Kidney epithelial cell (primary cell): Measurements from ENCODE around the gene RNMT. TPM values are rescaled to one million over a fixed set of nuclear protein-coding genes. Genes with fewer than 3 reads are reported as not detected.

Experiments used
- DNase-seq: peaks from one replicate; pipeline ENCODE4 v3.0.0-alpha.2; 2010; ENCODE audit warnings: low read depth
- H3K27me3 ChIP-seq: 2 replicates; pipeline ENCODE4 v1.6.0; 2011; ENCODE audit warnings: low read length; ENCODE audit not compliant: control insufficient read depth, insufficient read depth
- H3K36me3 ChIP-seq: 2 replicates; pipeline ENCODE4 v1.5.1; 2011; ENCODE audit warnings: low read length; ENCODE audit not compliant: control insufficient read depth, insufficient read depth
- H3K4me3 ChIP-seq: 2 replicates; pipeline ENCODE4 v1.5.1; 2011; ENCODE audit warnings: low read depth, mild to moderate bottlenecking, control low read depth, low read length
- total RNA-seq: library from RNA; depleted of rRNA; stranded (reverse); fragments of >200 nt; gene quantifications from 2 replicates; pipeline ENCODE4 v1.2.3, GENCODE V29; 2015
- TF ChIP-seq, protein P1 (sequence below): IDR thresholded peaks from 2 replicates; pipeline ENCODE4 v1.5.1; 2011; ENCODE audit warnings: mild to moderate bottlenecking, moderate library complexity, low read length, control low read depth, inconsistent platforms; ENCODE audit not compliant: insufficient read depth, poor library complexity, severe bottlenecking

RNMT gene
- total RNA-seq, 1 donor from 2014 or later = 46.3 TPM

DNA sequence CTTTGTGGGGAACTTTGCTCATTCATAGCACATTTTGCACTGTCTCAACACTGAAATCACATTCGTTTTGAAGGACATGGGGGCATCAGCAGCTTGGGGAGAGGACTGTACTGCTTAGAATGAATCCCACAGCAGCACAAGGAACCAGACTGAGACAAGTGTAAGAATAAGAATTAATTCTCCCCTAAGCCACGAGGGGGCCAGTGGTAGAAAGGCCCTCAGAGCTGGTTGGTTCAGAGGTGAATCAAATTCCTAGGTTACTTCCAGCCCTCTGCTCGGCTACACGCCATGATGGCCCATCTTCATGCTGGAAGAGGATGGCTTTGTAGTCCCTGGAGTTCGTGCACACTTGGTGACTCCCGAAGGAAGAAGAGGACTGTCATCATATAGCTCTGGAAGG, 85.5 kb downstream of the RNMT start:
- Histone ChIP-seq H3K4me3 (no peak overlapping the region), H3K36me3 (no peaks in the 10 kb centered on the region), H3K27me3 (no peaks in the 10 kb centered on the region)
- TF ChIP-seq, protein P1, sequence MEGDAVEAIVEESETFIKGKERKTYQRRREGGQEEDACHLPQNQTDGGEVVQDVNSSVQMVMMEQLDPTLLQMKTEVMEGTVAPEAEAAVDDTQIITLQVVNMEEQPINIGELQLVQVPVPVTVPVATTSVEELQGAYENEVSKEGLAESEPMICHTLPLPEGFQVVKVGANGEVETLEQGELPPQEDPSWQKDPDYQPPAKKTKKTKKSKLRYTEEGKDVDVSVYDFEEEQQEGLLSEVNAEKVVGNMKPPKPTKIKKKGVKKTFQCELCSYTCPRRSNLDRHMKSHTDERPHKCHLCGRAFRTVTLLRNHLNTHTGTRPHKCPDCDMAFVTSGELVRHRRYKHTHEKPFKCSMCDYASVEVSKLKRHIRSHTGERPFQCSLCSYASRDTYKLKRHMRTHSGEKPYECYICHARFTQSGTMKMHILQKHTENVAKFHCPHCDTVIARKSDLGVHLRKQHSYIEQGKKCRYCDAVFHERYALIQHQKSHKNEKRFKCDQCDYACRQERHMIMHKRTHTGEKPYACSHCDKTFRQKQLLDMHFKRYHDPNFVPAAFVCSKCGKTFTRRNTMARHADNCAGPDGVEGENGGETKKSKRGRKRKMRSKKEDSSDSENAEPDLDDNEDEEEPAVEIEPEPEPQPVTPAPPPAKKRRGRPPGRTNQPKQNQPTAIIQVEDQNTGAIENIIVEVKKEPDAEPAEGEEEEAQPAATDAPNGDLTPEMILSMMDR = peak; percentile 7
- no peak for DNase-seq

DNA sequence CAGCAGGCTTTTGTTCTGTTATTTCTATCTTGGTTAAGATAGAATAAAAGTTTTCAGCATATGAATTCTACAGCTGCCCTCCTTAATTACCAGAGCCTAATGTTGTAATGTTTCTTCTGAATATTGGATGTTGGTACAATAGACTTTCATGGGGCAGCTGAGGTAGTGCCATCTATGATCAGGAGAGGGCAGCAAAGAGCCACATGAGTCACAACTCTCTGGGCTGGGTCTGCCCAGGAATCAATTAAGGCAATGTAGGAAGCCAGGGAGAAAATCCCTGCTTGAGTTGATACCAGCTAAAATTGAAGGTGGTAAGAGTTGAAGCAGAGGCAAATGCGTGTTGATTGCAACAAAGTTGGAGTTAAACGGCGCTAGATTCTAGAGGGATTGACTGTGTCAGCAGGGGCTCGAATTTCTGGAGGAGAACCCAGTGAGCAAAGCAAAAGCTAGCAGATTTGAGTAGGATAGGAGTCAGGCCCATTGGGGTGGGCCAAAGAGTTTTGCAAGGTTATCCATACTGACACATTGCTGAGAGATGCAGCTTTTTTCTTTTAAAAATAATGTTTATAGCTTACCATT, 86.9 kb downstream of the RNMT start:
- TF ChIP-seq, protein P1 = peak; percentile 84
- no peak for DNase-seq
- H3K4me3 ChIP-seq = no peak overlapping the region
- no peaks in the 10 kb centered on the region for H3K36me3 ChIP-seq
- no peaks in the 10 kb centered on the region for H3K27me3 ChIP-seq

Other genes starting within 250 kb of the RNMT start
- gene FAM210A, start 115 bp upstream of the RNMT start, total RNA-seq = 13.6 and 18.3 TPM in 2 replicates
- not detected in 2 replicates for gene MC5R, start 97.5 kb downstream of the RNMT start, total RNA-seq
- gene MC2R, start 188.9 kb downstream of the RNMT start, total RNA-seq = not detected in 2 replicates